LNCAP (cell line): ENCODE data around the gene NEK6.

Source experiments
- TF ChIP-seq, protein P1 (sequence below): fragments of 450-650 bp; IDR thresholded peaks from 2 replicates; pipeline ENCODE4 v1.5.1; 2017; ENCODE audit warnings: mild to moderate bottlenecking

NEK6 gene

DNA sequence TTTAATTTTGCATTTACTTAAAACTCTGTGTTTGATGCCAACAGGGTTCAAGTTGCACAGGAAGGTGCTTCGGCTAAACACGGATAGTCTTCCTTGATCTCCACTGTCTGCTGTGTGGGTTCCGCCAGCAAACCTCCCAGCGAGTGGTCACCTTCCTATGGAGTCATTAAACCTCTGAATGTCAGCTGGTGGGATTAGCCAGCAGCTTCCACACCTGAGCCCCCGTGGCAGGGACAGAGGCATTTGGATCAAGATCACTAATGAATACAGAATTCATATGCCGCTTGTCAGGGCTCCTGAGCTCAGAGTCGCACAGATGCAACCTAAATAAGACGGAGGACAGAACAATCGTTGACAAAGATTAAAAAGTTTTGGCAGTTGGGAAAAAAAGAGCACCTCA, 118.0 kb downstream of the NEK6 start:
- TF ChIP-seq, protein P1, sequence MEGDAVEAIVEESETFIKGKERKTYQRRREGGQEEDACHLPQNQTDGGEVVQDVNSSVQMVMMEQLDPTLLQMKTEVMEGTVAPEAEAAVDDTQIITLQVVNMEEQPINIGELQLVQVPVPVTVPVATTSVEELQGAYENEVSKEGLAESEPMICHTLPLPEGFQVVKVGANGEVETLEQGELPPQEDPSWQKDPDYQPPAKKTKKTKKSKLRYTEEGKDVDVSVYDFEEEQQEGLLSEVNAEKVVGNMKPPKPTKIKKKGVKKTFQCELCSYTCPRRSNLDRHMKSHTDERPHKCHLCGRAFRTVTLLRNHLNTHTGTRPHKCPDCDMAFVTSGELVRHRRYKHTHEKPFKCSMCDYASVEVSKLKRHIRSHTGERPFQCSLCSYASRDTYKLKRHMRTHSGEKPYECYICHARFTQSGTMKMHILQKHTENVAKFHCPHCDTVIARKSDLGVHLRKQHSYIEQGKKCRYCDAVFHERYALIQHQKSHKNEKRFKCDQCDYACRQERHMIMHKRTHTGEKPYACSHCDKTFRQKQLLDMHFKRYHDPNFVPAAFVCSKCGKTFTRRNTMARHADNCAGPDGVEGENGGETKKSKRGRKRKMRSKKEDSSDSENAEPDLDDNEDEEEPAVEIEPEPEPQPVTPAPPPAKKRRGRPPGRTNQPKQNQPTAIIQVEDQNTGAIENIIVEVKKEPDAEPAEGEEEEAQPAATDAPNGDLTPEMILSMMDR, result no peak

DNA sequence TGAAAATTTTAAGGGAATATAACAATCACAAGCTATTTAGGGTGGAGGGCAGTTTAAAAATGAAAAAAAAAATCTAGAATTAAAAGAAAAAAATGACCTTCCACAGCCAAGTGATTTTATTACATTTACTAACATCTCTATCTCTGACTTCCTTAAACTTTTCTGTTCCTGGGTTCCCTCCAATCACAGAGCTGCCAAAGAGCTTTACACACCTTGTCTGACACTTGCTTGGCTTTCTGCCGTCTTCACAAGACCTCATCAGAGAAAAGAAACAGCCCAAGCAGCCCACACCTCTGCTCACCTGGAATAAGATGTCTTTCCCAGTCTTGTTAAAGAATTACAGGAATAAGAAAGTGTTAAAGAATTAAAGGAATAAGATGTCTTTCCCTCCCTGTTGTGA, 118.6 kb downstream of the NEK6 start:
- TF ChIP-seq, protein P1, result no peak

DNA sequence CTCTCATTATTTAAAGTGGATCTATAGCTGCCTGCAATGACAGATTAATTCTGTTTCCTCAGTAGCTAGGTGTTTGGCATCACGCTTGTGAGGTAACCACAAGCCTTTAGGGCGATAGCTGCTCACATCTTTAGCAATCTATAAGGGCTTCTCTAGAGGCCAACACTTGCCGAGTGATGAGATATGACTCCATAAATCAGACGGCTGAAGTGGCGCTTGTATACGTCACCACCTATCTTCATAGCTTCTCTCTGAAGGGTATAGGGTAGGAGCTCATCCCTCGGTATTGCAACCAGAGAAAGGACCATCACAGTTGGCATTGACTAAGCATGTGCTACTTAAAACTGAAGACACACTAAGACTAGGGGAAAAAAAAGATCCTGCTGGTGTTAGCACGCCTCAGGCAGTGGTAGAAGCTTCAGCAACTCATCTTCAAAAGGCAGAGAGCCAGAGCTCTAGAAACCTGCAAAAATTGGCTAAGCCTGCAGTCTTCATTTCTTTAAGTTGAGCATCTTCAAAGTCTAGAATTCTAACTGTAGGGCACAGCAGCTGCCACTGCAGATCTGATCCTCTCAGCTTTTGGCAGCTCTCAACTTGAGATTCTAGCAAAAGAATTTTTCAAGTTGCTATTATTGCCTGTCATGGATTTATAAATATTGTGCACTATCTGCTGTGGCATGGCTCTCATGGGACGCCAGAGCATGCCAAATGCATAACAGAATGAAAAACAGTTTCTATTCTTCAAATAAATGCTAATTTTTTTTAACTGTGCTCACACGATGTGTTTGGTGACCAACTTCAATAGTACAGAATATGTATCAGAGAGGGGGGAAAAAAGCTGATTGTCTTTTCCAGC, 120.0 kb downstream of the NEK6 start:
- TF ChIP-seq, protein P1, result no peak

DNA sequence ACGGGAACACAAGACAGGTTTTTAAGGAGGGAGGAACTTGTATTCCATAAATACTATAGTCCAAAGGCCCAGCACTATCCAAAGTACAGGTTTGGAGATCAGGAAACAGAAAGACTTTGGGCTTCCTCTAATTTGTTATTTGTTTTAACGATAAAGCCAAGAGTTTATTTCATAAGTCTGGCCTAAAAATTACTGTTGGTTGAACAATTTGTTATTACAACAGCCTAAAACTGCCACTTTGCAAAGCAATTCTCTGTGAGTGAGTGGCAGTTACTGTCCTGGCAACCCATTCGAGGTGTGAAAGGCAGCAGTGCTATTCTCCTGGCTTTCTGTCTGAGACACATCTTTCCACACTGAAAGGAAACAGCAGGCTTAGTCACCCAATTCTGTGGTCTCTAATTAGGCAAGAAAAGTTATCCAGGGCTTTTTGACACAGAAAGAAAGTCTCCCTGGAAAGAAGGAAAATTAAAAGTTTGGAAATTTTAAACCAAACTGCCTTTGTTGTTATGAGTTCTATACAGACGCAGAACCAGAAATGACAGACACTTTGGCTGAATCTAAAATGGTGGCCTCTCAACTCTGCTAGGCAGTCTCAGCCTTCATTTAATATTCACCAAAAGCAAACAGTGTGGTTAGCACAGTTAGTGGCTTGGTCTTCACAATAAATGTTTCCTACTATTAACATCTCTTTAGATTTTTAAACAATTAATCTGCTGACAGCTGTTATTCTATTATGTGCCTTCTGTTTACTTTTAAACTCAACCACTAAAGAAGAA, 123.6 kb downstream of the NEK6 start:
- TF ChIP-seq, protein P1, result no peak

DNA sequence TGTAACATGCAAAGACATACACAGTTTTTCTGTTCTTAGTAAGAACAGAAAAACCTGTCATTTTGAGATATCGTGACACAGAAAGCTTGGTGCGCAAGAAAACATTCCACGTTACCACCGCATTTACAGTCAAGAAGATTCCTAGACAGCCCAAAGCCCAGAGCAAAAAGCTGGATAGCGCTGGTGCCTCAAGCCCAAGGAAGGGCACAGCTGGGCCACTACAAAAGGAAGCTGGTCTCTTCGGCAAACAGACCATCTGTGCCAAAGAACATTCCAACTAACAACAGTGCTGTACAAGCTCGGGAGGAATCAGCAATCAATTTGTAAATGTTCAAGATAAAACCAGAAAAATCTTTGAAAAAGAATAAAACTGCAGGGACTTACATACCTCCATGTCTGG, 126.5 kb downstream of the NEK6 start:
- TF ChIP-seq, protein P1, result no peak

DNA sequence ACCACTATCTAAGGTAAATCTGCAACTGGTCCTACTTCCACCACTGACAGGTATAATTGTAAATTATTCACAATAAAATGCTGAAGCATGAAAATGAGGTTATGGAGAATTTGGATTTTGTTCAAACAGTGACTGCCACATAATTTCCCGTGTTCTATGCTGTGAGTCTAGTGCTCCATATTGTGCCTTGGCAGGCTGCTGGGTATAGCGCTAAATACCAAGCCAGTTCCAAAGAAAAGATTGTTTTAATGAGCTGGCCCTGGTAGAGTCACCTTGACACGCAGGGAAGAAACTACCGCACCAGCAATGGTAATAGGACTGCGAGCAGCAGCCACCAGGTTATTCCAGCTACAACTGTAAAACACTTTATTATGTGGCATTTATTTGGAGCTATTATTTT, 127.1 kb downstream of the NEK6 start:
- TF ChIP-seq, protein P1, result no peak

DNA sequence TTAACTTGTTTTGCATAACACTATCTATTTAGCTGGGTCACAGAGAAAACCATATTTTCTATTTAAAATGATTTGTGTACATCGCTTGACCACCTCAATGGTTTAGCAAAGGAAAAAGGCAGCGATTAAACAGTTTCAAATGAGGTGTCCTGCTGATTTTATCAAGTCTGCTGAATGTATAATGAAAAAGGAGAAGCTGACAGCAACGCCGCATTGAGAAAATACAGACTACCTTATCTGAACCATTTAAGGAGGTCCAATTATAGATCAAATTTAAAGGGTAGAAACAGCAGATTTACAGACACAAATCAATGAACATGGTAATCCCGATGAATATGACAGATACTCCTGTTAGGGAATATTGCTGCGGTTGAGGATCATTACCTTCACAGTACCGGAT, 127.9 kb downstream of the NEK6 start:
- TF ChIP-seq, protein P1, result no peak
